ENCODE measurements around the gene ZNF543.
"Not testable (repeated sequence)": the region's sequence is repeated elsewhere in the genome, so short reads cannot be mapped to it uniquely, and the experiment has no call there.

Gene ZNF543

GRCh38 chr19:57321751-57322150, 1.5 kb downstream of the ZNF543 start:
- DNase-seq, result no peak

GRCh38 chr19:57324992-57325391, 4.7 kb downstream of the ZNF543 start:
- no peak for DNase-seq

- no peak for DNase-seq
These were observed 7.7 kb downstream of the ZNF543 start for GRCh38 chr19:57327993-57328392.

- no peak for DNase-seq
These were observed 13.9 kb downstream of the ZNF543 start for GRCh38 chr19:57334191-57334590.

- no peak for DNase-seq
These were observed 18.6 kb downstream of the ZNF543 start for GRCh38 chr19:57338877-57339276.

GRCh38 chr19:57342582-57342981, 22.3 kb downstream of the ZNF543 start:
- no peak for DNase-seq

GRCh38 chr19:57348136-57348535, 27.9 kb downstream of the ZNF543 start:
- DNase-seq, result no peak

GRCh38 chr19:57350877-57351805, 30.9 kb downstream of the ZNF543 start, which contains the start of gene ZNF304:
Gene ZNF304 (plus strand): TSS chr19:57351271. CDS start chr19:57351665, 394 bp downstream.
- peak; percentile 82 for DNase-seq

GRCh38 chr19:57351867-57352266, 31.6 kb downstream of the ZNF543 start:
- DNase-seq, result no peak

GRCh38 chr19:57355916-57356315, 35.6 kb downstream of the ZNF543 start:
- DNase-seq, result no peak

GRCh38 chr19:57357406-57357805, 37.1 kb downstream of the ZNF543 start:
- DNase-seq, result no peak

GRCh38 chr19:57359300-57359699, 39.0 kb downstream of the ZNF543 start:
- no peak for DNase-seq

- no peak for DNase-seq
These were observed 42.1 kb downstream of the ZNF543 start for GRCh38 chr19:57362419-57362818.

- DNase-seq, result peak; percentile 88
These were observed 42.9 kb downstream of the ZNF543 start, which contains the start of the genes TRAPPC2B and ZNF547 for GRCh38 chr19:57362997-57363687. Gene TRAPPC2B (plus strand): TSS chr19:57363551. CDS start chr19:57364834, 1,283 bp downstream. Gene ZNF547 (plus strand): TSS chr19:57363551. CDS start chr19:57368556, 5,005 bp downstream.

GRCh38 chr19:57363688-57364181, 43.5 kb downstream of the ZNF543 start:
- no peak for DNase-seq

GRCh38 chr19:57366776-57367175, 46.5 kb downstream of the ZNF543 start:
- no peak for DNase-seq

- no peak for DNase-seq
These were observed 53.9 kb downstream of the ZNF543 start for GRCh38 chr19:57374179-57374578.

- DNase-seq, result not testable (repeated sequence)
These were observed 54.4 kb downstream of the ZNF543 start for GRCh38 chr19:57374647-57375046.

- no peak for DNase-seq
These were observed 55.9 kb downstream of the ZNF543 start for GRCh38 chr19:57376151-57376550.

- no peak for DNase-seq
These were observed 57.4 kb downstream of the ZNF543 start for GRCh38 chr19:57377498-57378146.

Data from NCI-H524 treated with DMSO at 0.1 percent for 48 hours (cell line).